Stimulated activated CD4-positive, alpha-beta T cell treated with anti-CD3 and anti-CD28 coated beads, Interleukin-12 subunit alpha, Interleukin-12 subunit beta, amount 100 ng/mL, for 4 hours (primary cell): ENCODE measurements around the gene JADE1.
A peak's percentile ranks its signal among the peaks of the same experiment; 100 is the strongest.

ENCODE experiments used
- DNase-seq: peaks from one replicate; pipeline ENCODE4 v3.0.0-alpha.2; 2020

The JADE1 gene

DNA sequence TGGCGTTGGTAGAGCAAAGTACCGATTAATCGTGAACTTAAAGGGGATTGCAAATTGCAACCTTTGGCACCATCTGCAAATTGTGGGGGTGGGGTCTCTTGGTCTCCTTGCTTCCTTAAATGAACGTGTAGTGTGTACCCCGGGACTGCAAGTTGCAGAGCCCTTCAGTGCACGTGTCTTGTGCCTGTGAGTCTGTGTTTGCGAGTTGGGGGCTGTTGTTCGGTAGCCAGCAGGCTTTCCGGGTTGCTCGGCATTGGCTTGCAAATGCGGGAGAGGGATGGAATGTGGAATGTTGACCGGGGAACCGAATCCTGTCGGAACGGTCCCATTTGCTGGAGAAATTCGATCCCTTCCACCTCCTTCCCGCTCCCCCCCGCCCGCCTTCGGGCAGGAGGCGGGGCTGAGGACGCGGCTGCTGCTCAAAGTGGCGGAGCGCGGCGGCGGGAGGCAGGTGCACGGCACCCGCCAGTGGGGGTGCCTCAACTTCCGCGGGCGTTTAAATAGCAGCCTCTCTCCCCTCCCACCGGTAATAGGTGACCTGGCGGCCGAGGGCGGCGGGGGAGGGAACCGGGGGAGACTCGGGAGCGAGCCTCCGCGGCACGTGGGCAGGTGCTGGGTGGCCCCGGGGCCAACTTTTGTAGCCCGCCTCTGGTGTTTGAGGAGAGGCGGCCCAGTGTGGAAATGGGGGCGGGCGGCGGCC is 1.5 kb downstream of the JADE1 start:
- DNase-seq, result peak; percentile 76

DNA sequence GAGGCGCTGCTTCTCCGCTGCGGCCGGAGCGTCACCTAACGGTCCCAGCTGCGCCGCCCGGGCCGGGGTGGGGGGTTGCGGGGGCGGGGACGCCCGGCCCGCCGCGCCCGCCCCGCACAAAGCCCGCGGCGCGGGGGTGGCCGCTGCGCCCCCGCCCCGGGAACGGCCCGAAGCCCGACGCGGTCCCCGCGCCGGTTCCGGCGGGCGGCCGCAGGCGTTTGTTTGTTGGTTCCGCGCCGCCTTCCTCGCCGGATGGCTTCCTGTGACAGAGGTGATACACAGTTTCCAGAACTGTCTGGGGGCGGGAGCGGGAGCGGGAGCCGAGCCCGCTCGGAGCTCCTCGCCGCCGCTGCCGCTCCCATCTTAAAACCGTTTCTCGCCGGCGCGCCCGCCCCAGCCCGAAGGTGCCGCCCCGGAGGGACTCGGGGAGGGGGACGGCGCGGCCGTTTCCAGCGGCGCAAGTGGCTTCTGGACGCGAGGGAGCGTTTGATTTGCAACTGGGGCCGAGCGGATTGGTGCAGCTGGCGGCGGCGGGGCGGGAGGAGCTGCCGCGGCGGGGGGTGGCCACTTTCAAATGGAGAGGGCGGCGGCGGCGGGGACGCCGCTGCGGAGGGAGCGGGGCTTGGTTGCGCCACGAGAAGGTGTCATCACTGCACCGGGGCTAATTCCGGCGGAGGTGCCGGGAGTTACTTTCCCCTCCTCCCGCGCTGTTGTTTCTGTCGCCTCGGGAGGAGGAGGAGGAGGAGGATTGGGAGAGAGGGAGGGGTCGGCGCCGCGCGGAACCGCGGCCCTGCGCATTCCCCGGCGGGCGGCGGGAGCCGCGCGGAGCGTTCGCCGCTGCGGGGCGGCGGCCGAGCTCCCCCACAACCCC is 2.3 kb downstream of the JADE1 start:
- DNase-seq, result peak; percentile 78

DNA sequence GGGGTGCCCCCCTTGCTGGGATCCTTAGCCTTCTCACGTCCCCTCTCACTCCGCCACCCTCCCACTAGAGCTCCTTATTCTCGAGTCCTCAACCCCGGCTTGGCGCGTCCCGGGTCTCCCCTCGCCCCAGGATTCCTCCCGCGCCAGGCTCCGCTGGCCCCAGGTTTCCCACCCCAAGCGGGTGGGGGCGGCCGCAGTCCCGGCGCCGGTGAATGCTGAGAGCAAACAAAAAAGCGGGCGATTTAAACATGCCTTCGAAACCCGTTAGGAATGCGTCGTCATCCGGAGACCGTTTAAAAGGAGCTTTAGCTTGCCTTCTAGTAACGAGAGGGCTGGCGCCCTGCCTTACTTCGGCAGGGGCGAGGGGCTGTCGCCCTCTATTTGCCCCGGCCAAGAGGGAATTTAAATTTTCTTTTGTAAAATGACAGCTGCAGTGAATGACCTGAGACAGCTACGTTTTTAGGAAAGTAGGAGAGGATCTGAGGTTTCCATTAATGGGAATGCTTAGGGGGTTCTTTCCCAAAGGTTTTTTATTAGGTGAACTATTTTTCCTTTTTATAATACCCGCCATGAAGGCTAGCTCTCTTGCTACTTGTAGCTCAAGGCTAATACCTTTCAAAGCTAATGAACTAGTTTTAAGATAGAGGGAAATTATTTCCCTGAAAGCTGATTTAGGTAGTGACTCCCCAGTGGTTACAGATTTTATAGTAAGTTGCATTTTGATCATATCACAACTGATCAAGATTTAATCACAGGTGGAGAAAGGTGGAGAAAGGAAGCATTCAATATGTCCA is 3.1 kb downstream of the JADE1 start:
- no peak for DNase-seq

DNA sequence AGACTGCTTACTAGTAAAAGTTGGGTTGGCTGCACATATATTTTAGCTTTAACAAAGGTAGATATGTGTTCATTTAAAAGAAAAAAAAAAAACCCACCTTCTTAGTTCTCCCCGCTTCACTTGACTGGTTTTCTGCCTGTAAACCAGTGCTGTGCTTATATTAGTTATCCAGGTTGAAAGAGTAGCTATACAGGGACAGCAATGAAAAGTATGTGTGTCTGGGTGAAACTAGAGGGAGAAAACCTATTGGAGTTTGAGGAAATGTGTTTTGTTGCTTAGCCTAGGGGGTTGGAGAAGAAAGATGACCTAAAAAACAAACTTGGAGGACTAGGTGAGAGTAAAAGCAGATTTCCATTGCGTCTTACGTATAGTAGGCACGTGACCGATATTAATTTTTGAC is 4.5 kb downstream of the JADE1 start:
- no peak for DNase-seq

DNA sequence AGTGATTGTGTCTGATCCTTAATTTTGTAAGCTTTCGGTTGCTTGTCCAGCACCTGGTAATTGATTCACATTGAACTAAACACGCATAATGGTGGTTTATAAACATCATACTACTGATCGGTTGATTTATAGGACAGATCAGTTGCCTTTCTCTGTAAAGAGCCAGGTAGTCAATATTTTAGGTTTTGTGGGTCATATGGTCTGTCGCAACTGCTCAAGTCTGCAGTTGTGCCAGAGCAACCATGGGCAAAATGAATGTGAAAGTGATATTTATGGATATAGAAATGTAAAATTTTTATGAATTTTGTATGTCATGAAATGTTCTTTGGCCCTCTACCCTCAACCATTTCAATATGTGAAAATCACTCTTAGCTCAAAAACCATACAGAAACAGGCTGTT is 8.9 kb downstream of the JADE1 start:
- no peak for DNase-seq

DNA sequence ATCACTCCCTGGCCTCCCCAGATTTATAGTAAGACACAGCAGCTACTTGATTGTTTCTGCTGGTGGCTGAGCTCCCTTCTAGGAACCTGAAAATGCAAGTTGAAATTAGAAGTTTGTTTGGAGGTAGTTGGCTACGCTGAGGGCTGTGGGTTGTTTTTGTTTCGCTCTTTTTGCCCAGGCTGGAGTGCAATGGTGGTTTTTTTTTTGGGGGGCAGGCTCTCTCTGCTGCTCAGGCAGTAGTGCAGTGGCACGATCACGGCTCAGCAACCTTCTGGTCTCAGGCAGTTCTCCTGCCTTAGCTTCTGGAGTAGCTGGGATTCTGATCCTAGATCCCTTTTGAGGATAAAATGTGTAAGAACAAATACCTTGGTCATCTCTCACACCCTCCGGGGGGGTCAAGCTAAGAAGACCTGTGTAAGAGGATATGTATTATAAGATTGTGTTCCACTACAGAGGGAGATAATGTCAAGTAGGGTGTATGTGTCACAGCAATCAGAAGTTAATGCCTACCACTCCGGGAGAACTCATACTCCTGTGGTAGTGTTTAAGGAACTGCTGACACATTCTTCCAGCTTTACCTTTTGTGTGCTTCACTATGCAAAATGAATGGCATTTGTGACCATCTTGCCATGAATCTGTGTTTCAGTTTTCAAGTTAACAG is 9.7 kb downstream of the JADE1 start:
- no peak for DNase-seq

DNA sequence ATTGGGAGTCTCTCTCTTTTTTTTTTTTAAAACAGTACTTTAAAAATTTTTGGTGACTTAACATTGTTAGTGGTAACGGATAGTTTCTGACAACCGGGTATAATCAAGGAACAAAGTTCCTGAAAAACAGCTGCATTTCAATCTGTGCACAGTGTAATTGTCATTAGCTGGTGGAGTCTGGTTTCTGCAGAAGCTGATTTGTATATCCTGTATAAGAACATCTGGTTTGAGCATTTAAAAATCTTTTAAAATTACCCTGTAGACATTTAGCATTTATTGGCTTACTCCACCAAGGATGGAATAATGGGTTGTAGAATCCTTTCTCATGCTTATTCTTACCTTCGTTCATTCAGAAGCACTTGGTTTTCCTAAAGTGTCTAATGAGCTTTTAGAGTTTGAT is 11.2 kb downstream of the JADE1 start:
- DNase-seq, result no peak

DNA sequence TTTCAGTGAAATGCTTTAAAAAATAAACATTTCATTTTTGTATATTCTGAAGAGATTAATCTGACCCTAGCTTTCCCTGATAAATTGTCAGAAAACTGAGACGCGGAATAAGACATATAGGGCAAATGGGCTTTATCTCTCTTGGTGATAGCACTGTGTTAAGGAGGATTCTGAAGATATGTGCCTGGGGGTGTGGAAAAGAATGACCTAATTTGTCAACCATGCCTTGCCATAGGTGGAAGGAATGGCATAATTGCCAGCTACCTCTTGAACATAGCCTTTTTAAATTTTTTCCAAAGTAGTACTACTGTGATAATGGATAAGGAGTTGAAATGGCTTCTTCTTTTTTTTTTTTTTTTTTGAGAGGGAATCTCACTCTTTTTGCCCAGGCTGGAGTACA is 11.7 kb downstream of the JADE1 start:
- DNase-seq, result no peak

DNA sequence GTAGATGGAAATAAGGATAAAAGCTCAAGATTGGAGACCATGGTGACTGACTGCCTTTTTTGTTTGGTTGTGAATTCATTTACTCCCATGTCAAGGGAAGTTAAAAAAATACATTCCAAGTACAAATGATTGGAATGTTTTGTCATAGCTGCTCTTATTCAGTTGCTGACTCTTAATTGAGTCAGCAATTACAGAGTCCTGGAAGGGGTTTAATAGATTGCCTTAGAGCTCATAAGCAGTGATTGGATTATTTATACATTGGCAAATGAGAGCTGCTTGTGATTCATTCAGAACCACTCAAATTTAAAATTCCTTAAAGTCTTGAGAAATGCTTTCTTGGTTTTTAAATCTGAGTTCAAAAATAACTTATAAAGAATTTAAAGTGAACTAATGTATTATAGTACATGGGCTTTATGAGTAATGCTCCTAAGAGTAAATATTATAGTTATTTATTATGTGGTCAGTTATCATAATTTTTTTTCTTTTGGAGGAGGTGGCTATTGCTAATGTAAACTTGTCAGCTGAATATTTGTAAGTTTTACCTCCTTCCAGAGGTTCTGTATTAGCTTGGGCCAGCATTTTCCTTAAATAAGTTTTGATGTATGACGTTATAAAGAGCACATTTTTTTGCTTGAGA is 13.6 kb downstream of the JADE1 start:
- no peak for DNase-seq

DNA sequence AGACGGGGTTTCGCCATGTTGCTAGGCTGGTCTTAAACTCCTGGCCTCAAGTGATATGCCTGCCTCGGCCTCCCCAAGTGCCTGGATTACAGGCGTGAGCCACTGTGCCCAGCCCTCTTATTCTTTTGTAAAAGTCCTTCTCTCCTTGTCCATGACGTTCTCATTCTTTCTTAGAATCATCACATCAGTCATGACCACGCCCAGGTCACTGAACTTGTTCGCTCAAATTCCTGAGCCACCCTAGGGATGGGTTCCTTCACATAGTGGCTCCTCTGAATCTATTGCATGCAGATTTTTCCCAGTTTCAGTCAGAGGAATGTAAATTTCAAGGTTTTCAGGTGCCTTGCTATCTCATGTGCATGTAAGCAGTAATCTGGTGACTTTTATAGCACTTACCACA is 15.7 kb downstream of the JADE1 start:
- DNase-seq, result no peak

DNA sequence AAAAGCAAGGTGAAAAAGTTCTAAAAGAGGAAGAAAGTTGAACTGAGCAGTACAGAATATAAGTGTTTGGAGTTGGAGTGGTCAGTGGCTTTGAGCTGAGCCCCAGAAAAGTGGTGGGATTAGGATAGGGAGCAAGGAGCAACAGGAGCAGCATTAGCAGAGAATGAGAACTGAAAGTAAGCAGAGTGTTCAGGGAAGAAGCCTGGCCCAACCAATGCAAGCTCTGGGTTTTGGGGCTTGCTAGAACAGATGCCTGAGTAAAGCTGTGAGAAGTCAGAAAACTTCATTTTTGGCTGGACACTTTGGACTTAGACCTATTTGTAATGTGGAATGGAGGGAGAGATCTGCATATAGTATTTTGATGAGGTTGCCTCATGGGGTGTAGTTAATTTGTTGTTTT is 17.8 kb downstream of the JADE1 start:
- DNase-seq, result no peak

DNA sequence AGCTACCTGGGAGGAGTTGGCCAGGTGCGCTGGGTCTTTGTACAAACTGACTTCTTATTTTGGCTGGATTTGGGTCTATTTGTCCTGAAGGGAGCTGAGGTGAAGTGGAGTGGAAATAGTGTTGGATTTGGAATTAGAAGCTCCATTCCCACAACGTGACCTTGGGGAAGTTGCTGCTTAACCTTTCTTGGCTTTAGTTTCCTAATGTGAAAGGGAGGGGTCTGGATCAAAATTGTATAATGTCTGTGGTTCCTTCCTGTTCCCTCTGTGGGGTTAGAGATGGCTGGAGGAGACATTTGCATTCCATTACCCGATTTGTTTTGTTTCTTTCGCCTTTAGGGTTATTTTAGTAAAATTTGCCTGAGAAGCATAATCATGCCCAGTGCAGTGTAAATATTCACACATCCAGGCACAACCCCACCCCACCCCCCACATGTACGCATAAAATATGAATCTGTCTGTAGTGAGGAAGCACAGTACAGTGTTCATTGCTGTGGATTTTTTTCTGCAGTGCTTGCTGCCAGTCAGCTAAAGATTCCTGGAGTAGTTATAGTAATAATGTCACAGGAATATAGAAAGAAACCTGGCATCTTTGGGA is 21.5 kb downstream of the JADE1 start:
- no peak for DNase-seq

DNA sequence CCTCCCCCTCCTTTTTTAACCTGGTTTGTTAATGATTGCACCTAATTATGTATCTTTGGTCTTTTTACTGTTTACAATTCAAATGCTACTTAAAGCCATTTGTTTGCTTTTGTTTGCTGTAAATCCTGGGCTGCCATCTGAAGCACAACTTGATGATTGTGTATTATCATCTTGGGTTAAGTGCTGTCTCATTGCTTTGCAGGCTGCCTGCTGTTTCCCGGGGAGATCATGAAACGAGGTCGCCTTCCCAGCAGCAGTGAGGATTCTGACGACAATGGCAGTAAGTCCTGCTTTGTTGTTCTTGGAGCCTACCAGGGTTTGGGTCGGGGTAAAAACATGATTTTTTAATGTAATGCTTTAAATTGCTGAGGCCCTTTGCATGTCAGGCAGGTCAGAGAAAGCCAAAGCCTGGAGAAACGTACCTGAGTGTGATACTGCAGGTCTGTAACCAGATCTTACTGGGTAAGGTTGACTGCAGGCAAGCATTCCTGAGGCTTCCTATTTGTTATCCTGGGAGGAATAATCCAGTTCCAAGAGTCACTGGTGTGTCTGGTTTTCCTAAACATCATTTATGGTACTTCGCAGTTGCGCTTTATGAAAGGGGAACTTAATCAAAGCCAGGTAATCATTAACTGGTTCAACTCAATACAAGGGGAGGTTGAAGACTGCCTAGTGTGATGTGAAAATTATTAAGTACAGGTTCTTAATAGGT is 22.2 kb downstream of the JADE1 start:
- DNase-seq, result no peak

DNA sequence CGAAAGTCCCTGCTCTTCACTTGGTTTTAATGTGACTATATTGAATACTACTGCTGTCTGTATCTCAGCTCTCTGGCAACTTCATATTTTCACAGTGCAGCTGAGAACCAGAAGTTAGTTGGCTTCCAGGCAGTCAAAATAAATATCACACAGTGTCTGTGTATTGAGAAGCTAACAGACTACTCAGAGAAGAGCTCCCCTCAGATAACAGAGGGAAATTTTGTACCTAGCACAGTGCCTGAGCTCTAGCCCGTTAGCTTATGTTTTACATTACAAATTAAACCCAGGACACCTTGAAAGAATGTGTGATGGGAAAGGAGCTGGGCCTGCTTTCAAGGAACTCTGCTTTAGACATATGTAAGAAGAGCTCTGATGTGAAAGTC is 22.7 kb downstream of the JADE1 start:
- DNase-seq, result no peak

DNA sequence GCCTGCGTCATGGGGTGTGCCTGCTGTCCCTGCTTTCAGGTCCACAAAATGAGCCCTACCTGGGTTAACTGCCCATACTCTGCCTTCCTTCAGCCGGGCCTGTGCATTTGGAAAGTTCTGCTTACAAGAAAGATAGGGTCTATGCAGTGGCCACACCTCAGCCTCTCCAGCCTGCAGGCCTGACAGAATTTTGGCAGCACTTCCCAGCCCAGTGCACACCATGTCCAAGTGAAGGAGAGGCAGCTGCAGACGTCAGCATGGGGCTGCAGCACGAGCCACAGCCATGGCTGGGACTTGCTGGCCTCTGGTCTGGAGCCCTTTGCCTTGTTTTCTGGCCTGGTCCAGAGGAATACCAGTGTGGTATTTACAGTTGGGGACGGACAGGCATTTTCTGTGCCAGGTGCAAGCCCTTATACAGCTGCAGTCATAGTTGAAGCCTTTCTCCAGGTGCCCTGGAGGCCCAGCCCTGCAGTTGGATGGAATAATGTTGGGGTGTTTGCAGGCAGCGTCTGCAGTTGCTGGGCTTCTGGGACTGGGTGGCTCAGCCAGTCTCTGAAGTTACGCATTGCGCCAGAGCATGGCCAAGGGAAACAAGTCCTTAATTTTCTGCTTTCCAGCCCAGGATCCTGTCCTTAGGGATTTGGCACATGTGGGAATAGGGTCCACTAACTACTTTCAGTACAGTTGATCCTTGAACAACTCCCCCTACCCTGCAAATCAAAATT is 26.2 kb downstream of the JADE1 start:
- DNase-seq, result no peak

DNA sequence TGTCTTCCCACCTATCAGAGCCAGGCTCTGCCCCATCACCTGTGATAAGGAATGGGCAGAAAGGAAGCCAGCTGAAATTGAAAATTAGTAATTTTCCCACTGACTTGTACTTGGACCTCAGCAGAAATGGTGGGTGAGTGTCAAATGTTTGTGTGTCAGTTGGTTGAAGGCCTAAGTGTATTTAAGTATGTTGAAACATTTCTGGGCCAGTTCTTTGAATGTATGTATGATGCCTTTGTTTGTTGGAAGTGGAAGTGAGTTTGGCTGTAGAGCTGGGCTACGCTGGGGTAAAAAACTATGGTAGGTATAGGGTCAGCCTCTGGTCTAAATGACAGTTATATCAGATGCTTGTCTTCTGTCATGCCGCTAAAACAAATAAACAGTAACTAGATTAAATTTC is 27.7 kb downstream of the JADE1 start:
- no peak for DNase-seq

DNA sequence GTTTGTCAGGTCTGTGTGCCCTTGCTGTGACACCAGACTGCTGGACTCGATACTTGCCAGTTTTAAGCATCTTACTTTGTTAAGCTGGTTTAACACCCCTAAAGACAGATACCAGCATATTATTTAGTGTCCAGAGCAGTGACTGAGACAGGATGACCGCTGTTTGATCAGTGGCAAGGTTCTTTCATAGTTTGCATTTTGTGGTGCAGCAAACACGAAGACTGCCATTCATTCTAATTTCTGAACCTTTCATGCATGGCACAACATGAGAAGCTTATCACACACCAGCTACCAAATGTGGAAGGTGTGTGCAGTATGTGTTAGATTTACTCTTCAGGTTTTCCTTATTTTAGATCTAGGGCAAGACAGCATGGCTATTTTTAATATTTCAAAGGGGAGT is 28.2 kb downstream of the JADE1 start:
- DNase-seq, result no peak

DNA sequence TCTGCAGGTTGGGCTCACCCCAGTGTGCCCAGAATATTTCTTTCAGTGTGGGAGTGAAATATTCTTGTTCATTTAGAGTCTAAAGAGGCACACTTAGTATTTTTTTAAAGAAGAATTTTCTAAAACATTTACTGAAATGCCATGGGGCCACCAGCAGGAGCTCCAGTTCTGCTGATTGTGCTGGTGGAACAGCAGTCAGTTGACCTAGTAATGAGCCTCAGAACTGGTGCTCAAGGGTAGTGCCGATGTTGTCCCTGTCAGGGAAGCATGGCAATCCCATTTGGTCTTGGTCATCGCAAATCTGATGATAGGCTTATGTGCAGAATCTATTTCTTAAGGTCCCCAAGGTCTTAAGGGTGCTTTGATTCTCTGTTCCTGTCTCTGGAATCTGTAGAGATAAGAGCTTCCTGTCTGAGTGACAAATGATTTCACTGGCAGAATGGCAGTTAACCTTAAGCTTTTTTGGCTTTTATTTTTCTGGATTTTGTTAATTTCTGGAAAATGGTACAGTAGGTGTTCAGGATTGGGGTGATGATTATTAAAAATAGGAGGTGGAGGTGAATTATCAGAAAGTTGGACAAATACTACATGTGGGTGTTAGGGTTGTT is 31.3 kb downstream of the JADE1 start:
- no peak for DNase-seq

DNA sequence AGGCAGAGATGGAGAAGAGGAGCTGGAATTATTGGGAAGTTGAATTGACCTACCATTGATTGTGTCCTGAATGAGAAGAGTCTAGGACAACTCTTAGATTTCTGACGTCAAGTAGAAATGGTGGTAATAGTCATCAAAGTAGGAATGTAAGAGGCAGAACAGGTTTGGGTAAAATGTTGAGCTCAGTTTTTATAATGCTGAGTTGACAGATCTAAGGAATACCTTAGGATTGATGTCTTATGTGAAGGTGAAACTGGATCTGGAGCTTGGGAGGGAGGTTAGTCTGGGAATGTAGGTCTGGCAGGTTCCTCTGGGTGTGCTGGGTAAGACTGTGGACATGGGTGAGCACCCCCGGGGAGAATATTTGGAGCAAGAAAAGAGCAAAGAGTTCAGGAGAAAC is 31.9 kb downstream of the JADE1 start:
- DNase-seq, result no peak

DNA sequence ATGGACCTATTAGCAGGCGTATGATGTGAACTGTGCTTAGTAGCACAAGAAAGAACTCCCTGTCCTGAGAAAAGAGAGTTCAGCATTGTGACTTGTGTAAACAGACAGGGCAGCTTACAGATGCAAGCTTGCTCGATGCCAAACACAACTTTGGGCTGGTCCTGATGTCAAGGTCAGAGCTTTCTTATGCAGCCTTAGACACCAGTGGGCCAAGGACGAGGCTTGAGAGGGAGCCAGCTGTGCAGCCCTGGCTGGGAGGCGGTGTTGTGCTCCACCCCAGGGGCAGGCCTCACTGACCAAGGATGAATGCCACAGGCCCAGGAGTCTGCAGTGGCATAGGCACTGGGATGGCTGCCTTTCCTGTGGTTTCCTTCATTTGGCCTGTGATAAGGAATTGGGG is 35.4 kb downstream of the JADE1 start:
- no peak for DNase-seq
